Esophagus muscularis mucosa (tissue), 3 donors: ENCODE results near the gene AKT3.

Experiments used
- CTCF ChIP-seq, 3 experiments: fragments of 200-600 bp in 2 of 3; fragments of 450-650 bp in 1 of 3; sonication (generic) in 2 of 3; IDR thresholded peaks; one replicate each; pipeline ENCODE4 v1.5.1; 2017 to 2019; ENCODE audit warnings: antibody characterized with exemption in 3 of 3, mild to moderate bottlenecking in 2 of 3, moderate library complexity in 1 of 3
- POLR2A ChIP-seq: fragments of 450-650 bp; IDR thresholded peaks from one replicate; pipeline ENCODE4 v1.6.1; 2017; ENCODE audit warnings: antibody characterized with exemption, moderate library complexity, mild to moderate bottlenecking, low read depth
- POLR2AphosphoS5 ChIP-seq, 2 donors: sonication (generic); formaldehyde crosslinking; IDR thresholded peaks; one replicate each; pipeline ENCODE4 v1.6.1; 2017; ENCODE audit warnings: antibody characterized with exemption in 2 of 2

- TF ChIP-seq CTCF (IDR thresholded peaks at IDR 0.05) (no peak), POLR2A (no peak), POLR2AphosphoS5 (IDR thresholded peaks at IDR 0.05) (no peak)
Measured at GRCh38 chr1:243885806-243886205, 35.8 kb upstream of the AKT3 start.
